Stimulated activated CD8-positive, alpha-beta memory T cell treated with anti-CD3 and anti-CD28 coated beads, Interleukin-4, amount 100 ng/mL, for 48 hours (primary cell): ENCODE measurements around the gene COG5.

Experiments used
- DNase-seq: peaks from one replicate; pipeline ENCODE4 v3.0.0-alpha.2; 2020

COG5 gene

DNA sequence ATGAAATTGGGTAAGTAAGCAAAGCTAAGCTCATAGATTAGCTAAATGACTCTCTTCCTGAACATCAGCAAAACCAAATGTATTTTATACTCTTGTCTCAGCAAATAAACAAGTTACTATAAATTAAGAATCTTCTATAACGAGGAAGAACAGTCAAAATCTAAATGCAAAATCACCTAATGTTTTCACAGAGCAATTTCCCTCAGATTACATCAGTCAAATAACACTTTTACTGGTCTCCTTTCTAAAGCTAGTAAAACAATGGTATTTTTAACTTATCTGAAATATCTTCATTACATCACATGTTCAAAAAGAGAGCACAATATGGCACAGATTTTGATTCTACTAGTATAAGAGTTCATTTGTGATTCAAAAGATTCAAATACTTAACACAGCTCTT, 110.3 kb downstream of the COG5 start:
- no peak for DNase-seq

DNA sequence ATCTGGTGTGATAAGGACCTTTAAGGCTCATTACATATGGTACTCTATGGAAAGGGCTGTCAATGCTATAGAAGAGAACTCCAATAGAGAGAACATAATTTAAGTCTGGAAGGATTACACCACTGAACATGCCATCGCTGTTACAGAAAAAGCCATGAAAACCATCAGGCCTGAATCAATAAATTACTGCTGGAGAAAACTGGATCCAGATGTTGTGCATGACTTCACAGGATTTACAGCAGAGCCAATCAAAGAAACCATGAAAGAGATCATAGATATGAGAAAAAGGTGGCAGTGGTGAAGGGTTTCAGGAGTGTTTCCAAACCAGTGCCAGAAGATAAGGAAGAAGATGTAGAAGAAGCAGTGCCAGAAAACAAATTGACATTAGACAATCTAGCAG, 112.8 kb downstream of the COG5 start:
- no peak for DNase-seq

DNA sequence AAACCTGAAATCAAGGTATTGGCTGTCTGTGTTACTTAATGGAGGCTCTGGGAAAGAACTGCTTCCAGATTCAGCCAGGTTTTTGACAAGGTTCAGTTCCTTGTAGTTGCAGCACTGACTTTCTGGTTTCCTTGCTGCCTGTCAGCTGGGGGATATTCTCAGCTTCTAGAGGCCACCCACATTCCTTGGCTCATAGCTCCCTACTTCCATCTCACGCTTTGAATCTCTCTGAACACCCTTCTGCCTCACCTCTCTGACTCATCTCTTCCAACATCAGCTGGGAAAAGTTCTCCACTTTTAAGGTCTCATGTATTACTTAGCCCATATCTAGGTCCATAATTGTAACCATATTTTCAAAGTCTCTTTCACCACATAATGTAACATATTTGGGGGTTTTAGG, 116.7 kb downstream of the COG5 start:
- DNase-seq, result no peak

DNA sequence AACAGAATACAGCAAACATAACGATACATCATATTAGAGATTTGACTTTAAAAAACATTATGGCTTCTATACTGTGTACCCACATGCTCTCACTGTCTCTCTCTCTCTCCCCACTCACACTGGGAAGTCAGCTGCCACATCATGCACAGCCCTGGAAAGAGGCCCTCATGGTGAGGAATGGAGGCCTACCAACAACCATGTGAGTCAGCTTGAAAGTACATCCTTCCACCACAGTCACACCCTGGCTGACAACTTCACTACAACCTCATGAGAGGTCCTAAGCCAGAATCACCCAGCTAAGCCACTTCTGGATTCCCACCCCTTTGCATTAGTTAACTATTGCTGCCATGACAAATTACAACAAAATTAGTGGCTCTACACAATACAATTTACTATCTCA, 117.2 kb downstream of the COG5 start:
- peak; percentile 31 for DNase-seq

DNA sequence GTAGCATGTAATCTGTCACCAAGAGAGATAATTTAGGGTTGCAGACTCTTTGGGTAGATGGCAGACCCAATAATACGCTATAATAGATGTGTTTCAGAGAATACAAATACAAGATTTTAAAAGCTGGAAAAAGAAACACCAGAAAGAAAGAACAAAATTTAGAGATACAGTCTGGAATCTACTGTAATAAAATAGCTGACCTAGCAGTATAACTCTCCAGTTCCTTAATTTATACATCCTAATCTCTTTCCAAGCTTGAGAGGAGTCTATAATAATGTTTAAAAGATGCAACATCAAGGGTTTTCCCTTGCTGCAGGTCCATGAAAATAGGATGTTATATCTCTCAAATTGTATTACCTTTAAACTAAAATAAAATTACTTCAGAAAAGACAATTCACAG, 121.0 kb downstream of the COG5 start:
- DNase-seq, result no peak

DNA sequence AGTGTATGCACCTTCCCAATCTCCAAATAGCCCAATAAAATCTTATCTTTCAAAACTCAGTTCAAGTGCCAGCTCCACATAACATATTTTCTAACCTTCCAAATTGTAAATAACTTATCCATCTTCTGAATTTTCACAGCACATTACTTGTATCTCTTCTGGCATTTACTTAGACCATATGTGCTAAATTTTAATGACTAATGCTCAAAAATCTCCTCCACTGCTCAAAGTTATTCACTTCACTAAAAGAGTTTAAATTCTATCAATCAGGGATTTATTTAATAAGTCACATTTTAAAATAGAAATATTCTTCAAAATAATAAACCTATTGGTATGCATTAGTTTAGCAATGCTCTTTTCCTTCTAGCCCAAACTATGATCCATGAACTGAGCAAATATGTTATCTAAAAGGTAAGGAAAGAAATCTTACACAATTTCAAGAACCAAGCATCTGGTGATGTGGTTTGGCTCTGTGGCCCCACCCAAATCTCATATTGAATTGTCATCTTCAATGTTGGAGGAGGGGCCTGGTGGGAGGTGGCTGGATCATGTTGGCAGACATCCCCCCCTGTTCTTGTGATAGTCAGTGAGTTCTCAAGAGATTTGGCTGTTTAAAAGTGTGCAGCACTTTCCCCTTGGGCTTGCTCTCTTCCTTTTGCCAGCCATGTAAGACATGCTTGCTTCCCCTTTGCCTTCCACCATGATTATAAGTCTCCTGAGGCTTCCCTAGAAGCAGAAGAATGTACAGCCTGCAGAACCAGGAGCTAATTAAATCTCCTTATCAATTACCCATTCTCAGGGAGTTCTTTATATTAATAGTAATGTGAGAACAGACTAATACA, 121.9 kb downstream of the COG5 start:
- DNase-seq, result no peak

DNA sequence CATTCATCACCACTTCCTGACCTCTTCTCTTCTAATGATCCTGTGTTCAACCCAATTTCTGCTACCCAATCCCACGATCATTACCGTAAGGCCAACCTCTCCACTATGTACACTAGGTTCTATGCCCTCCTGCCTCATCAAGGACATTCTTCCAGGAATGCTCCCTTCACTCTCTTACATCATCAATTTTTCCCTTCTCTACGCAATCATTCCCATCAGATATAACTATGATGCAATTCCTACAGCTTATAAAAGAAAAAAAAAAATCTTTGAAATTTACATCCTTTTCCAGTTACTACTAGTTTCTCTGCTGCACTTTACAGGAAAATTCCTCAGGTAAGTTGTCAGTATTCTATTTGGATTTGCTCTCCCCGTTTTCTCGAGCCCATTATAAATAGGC, 124.7 kb downstream of the COG5 start:
- no peak for DNase-seq

DNA sequence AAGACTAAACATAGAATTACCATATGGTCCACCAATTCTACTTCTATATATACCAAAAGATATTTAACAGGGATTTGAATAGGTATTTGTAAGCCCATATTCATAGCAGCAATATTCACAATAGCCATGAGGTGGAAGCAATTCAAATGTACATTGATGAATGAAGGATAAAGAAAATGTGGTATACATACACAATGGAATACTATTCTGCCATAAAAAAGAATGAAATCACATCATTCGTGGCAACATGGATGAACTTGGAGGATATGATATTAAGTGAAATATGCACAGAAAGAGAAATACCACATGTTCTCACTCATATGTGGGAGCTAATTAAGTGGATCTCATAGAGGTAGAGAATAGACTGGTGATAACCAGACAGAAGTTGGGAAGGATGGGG, 128.0 kb downstream of the COG5 start:
- DNase-seq, result no peak

DNA sequence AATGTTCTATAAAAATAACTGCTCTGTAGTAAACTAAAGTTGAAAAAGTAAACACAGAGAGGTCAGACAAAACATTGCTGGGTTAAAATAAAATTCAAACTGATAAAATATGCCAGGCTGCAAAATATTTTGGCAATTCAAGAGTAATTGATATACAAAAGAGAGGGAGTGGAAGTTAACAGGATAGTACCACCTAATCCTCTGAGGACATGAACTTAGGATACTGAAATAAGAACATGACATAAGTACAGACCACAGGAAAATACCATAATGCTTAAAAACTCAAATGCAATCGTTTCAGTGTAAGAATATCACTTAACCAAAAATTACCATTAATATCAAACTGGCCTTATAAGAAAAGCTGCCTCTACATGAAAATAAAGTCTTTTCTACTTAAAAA, 131.5 kb downstream of the COG5 start:
- DNase-seq, result no peak

DNA sequence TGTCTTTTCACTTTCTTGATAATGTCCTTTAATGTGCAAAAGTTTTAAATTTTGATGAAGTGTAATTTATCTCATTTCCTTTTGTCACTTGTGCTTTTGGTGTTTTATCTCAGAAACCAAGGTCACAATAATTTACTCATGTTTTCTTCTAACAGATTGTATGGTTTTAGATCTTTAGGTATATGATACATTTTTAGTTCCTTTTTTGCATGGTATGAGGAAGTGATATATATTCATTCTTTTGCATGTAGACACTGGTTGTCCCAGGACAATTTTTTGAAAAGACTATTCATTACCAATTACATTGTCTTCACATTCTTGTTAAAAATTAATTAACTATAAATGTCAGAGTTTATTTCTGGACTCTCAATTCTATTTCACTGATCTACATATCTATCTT, 133.7 kb downstream of the COG5 start:
- no peak for DNase-seq

DNA sequence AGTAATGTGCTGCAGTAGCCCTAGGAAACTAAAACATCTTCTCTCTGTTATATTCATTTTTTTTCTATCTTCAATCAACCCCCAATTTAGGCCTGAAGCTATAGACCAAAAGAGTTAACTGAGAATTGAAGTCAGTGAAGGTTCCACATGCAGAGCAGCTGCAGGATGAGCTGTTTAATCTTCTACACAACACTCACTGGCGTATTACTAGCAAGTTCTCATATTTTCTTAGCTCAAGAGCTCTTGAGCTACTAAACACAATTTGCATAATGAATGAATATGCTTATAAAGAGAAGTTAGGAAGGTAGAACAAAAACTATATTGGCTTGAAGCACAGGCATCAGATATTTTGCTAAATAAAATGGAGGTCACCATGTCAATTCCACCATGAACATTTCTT, 135.1 kb downstream of the COG5 start:
- DNase-seq, result no peak

DNA sequence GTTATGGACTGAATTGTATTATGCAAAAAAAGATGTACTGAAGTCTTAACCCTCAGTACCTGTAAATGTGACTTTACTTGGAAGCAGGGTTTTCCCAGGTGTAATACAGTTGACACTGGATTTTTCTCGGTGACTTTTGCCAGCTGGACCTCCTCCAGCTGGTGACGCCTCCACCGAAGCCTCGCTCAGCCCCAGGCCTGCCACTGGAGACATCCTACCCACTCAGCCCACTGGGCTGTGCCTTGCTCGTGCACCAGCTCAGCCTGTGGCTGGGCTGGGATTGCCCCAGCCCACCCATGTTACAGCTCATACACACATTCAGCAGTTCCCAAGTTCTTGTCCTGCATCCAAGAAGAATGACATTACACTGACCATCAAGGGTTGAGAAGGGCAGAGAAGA, 136.3 kb downstream of the COG5 start:
- DNase-seq, result no peak

DNA sequence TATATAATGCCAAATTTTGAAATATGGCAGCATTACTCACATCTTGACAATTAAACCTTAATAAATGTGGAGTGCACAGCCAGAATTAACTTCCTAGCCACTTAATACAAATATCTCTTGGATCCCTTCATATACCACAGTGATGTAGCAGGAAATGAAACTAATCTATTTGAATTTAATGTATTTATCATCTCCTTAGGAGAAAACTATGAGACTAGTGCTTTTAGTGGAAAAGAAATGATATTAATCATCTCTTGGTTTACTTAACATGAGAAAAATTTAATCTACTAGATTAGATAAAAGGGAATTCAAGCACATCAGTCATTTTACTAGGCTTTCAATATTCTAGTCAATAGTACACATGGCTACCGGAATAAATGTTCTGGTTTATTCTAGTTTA, 149.5 kb downstream of the COG5 start:
- no peak for DNase-seq

DNA sequence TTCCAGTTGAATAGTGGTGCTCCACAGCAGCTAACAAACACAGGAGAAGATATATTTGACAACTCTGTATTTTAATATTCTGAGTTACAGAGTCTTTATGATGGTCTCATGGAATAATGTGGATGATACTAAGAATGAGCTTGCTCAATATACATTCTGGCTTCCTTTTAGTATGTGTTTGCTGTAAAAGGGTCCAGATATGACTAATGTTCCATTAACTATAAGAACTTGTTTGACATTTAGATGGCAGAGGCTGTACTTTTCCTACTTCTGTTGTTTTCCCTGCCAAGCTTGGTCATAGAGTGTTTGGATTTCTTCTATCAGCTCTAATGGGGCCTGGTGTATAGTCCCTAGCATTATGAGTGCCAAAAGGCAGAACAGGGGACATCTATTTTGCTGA, 155.4 kb downstream of the COG5 start:
- no peak for DNase-seq

DNA sequence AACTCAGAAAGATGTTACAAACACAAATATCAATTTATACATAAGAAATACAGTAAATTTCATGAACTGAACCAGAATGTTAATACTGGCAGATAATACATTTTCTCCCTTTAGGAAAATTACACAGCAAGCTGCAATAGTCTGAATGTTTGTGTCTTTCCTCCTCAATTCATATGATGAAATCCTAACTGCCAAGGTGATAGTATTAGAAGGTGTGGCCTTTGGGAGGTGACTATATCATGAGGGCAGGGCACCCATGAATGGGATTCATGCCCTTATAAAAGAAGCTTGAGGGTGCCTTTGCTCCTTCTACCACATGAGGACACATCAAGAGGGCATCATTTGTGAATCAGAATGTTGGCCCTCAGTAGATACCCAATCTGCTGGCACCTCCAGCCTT, 158.2 kb downstream of the COG5 start:
- no peak for DNase-seq

DNA sequence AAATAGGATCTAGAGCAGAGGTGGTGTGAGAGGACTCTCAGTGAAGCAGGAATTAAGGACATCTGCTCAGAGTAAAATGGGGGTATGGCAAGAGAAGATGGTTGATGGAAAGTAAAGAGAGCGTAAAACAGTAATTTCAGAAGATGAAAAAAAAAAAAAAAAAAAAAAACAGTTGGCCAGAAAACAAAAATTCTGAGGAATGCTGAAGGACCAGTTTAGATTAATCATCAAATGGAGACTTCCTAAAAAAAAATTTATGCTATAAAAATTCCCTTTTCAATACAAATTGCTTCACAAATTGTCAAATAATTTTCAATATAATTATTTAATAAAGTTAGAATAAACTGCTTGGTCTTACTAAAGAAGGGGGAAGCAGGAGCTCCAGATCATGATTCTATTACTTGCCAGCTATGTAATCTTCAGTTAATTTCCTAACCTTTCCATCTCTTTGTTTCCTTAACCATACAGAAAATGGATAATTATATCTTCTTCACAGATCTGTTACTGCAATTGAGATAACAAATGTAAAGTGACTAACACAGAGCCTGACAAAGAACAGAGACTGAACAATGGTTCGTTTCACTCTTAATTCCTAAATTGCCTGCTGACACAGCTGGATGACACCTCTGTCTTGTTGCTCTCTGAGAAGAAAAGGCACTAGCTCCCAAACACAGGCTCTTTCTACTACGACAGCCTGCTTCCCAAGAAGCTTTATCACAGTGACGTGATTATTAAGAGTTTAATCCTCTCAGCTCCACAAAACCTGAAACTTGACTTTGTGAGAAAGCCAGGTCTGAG, 158.8 kb downstream of the COG5 start:
- no peak for DNase-seq

DNA sequence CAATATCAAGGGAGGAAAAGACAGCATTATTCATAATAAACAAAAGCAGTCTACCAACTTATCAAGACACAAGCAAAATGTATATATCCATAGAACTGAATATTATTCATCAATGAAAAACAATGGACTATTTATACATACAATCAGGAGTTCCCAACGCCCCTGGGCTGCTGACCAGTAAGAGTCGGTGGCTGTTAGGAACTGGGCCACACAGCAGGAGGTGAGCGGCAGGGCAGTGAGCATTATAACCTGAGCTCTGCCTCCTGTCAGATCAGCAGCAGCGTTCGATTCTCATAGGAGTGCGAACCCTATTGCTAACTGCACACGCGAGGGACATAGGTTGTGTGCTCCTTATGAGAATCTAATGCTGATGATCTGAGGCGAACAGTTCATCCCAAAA, 165.6 kb downstream of the COG5 start:
- DNase-seq, result no peak

DNA sequence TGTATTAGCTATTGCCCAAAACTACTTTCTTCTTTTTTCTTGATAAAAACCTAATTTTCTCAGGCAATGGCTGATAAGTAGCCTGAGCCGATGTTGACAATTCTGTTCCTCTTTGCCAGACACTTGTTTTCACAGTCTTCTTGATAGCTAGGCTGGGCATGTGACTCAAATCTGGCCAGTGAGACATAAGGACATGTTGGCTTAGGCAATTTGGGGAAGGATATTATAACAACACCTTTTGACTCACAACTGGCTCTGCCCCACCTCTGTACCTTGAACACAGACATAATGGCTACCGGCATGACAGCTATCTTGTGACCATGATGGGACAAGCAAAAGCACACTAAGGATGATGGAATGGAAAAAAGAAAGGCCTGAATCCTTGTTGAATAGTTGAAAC, 166.7 kb downstream of the COG5 start:
- DNase-seq, result no peak

DNA sequence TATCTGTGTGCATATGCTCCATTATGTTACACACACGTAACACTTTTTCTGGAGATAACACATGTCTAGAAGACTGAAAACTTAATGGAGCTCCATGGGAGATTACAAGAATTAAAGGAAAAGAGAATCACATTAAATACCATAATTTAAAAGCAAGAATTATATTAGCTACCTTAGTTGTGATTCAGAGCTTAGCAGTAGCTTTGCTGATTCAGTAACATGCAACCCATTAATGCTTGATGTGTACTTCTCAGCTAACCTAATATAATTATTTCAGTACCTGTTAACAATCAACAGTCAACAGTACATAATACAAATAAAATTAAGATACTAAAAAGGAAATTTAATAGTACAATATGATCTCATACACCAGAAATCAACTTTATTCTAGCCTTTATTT, 167.6 kb downstream of the COG5 start:
- DNase-seq, result no peak

DNA sequence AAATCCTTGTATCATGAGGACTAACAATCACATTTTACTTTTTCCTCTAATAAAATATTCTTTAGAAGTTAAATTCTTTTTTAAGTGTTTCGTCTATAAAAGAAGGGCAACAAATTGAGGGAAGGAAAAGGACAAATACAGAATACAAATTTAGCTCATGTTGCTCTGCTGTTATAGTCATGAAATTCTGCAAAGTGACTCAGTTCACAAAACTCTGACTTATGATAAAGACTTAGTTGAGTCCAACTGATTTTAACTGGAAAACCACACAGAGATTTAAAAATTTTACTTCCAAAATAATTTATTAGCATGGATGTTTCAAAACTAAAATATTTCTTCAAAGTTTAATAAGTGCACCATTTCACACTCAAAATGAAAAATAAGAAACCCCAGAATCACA, 168.9 kb downstream of the COG5 start:
- DNase-seq, result no peak

DNA sequence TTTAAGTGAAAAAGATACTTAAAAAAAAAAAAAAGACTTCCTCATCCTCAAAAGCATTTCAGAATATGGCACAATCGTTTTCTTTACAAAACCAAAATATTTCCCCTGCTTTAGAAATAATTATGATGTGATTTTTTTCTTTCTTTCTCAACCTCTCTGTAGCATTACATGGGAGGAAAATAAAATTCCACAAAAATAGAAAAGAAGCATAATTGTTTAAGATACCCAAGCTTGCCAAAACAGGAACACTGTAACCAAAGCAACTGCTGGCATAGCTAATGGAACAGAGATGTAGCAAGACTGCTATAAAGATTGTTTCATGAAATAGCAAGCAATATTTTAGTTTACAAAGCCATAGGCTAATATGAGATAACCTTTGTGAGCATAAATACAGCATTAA, 169.4 kb downstream of the COG5 start:
- no peak for DNase-seq

DNA sequence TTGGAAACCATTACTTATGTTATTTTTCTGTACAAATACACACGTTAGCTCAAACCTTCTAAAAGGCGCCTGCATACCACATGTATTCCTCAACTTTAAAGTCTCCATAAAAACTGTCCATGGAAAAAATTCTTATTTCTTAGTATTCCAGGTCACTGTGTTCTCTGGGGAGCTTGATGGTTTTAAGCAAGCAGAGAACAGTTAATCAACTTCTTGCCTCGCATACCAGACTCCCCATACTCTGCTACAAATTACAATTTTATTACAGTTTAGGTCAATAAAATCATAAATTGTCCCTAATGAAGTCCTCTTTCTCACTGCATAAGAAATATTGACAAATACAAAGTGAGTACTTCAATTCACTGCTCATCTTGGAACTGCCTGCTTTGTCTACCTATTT, 170.9 kb downstream of the COG5 start:
- DNase-seq, result no peak

DNA sequence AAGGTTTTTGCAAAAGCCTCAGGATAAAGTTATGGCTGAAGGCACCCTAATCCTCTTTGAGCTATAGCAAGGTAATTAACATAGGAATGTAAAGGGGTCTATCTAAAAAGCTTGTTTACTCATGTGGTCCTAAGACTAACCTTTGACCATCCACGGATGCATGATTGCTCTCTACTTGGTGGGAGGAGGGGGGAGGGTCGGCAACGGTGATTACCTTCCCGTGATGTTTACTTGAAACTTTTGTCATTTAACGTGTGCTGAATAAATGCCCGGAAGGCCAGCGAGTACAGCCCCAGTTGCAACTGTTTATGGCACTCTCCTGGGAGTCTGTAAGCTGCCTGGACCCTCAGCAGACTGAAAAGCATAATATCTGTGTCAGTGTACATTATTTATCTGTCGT, 172.8 kb downstream of the COG5 start:
- DNase-seq, result no peak

DNA sequence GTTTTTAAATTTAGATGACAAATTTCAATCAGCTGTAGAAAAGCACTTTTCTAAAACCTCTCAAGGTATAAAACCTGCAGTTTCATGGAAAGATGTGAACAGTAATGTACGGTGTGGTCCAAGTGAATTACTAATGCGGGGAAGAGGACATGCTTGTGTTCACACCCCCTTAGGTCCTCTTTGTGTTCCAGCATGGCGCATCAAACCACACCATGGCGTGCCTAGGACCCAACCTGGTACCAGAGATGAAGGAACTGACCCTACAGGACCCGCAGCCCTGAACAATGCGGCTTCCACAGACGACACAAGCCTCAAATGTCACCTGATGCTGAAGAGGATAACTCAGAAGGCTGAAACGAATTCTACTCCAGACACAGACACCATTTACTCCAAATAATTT, 175.1 kb downstream of the COG5 start:
- no peak for DNase-seq
